Fibroblast of peridontal ligament (primary cell): ENCODE data around the gene CTBP2.

ENCODE experiments used
- DNase-seq: peaks from one replicate; pipeline ENCODE4 v3.0.0-alpha.2; 2010; ENCODE audit errors: extremely low read depth

The CTBP2 gene

DNA sequence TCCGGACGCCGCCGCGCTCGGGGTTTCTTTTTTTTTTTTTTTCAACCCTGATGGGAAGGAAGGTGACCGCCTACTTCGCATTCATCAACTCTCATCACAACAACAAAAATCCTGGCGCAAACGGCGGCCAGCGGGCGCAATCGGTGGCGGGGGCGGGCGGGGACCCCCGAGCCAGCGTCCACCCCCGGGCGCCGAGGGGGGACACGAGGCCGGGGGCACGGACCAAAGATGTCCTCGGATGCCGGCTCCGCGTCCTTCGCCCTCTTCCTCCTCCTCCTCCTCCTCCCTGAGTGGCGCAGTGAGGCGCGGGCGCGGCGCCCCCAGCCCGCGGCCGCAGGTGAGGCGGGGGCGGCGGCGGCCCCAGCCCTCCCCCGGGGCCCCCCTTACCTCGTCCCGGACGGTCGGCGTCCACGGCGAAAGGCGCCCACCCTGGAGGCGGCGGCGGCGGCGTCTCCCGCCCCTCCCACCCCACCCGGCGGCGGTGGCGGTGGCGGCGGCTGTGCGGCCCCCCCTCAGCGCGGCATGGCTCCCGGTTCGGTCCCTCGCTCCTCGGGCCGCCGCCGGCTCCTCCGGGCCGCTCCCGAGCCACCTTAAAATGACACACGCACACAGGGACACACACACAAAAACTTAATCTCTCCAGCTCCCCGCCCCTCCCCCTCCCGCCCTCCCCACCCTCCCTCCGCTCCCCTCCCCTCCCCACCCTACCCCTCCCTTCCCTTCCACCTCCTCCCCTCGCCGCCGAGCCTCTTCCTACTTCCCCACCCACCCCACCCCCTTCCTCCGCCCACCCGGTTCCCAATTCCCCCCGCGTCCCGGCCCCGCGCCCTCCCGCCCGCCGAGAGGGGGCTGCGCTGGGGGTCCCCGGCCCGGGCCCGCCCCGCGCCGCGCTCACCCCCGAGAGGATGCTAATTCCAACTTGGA lies at the start of gene CTBP2:
CTBP2 (minus strand) TSS at position 632 of the 924 bp plus-strand sequence.
- DNase-seq, result no peak

DNA sequence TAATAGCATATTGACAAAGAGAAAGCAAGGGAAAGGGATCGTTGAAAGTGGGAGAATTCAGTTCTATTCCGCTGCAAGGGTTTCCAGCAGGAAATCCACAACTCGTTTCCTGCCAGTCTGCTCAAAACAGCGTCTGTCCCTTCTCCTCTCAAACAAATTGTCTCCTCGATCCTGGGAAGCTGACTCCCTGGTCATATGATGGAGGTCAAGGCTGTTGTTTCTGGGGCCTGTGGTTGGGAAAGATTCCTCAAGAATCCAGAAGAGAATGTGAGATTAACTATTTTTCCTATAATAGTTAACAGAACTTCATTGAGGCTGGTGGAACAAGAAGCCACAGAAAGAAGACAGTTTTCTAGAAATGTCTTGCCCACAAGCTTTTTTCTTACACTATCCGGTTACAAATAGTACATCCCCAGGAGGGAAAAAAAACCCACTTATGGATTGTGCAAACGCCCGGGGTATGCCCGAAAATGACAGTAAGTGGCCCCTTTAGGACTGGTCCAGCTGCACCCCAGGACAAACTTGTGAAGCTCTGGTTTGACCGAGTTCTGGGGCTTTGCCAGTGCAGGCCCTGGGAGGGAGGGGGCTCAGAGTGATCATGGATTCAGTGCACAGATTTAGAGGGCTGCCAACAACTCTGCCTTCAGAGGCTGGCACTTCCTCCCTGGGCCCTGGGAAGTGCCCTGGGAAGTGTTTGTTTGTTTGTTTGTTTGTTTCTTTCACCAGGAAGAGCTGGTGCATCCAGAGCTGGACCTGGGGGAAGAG lies 49.4 kb upstream of the CTBP2 start:
- peak; percentile 74 for DNase-seq

DNA sequence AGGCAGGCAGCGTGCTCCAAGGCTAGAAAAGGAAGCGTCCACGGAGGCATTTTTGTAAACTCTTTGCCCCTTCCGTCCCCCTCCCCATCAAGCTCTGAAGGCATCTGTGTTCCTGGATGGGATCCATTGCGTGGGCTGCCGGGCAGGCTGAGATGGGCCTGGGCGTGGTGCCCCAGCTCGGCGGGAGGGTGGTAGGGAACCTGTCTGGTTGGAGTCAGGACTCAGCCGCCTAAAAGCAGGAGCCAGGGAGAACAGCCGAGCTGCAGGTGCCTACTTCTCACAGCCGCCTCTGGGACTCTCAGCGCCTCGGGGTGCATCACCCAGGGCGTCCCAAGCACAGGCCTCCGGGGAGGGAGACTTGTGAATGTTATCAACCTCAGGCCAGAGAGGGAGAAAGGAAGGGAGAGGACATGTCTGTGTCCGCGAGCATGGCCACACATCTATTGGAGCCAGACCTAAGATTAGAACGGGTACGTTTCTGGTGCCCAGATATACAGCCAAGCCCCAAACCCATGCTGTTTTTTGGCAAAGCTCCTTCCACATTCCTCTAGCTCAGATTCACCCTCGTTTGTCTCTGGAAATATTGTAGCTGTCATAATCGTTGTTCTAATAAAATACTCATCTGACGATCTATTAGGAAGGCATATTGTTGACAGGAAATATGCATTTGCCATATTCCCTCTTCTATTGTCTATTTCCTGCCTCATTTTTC lies 48.6 kb upstream of the CTBP2 start:
- no peak for DNase-seq

DNA sequence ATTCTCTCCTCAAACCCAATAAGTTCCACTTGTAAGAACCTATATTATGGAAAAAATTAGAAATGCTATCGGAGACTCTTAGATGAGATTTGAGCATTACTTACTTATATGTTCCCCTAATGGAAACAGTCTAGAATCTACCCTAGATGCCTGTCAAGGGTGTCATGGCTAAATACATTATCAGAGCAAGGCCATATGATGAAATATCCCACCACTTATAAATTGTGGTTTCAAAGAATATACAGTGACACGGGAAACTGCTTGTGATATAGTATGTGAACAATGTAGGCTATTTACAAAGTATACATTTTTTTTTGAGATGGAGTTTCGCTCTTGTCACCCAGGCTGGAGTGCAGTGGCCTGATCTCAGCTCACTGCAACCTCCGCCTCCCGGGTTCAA lies 46.3 kb upstream of the CTBP2 start:
- DNase-seq, result peak; percentile 25

DNA sequence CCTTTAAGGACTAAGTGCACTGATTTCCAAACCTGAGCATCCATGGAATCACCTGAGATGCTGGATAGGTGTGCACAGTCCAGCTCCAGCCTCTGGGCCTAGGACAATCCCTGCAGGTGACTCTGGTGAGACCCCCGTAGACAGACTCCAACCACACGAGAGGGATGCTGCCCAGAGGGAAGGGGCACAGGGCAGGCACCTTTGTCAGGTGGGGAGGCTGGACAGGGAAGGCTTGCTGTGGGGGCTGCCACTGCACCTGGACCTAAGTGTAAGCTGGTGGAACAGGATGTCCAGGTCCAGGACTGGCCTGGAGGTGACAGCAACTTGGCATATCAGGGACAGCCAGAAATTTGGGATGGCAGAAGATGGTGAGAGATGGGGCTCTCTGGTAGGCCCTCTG lies 45.1 kb upstream of the CTBP2 start:
- DNase-seq, result no peak

DNA sequence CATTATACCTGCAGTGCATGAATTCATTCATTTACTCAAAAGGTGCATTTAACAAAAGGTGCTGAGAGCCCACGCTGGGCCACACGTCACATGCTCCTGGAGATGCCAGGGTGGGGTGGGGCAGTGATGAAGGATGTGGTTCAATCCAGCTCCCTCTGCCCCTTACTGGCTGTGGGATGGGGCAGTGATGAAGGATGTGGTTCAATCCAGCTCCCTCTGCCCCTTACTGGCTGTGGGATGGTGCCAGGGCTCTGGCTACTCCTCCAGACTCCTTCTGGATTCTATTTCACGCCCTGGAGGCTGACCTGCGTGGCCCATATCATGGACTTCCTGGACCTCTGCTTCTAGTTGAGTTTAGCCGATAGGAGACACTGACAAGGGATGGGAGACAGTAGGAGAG lies 44.0 kb upstream of the CTBP2 start:
- DNase-seq, result no peak

DNA sequence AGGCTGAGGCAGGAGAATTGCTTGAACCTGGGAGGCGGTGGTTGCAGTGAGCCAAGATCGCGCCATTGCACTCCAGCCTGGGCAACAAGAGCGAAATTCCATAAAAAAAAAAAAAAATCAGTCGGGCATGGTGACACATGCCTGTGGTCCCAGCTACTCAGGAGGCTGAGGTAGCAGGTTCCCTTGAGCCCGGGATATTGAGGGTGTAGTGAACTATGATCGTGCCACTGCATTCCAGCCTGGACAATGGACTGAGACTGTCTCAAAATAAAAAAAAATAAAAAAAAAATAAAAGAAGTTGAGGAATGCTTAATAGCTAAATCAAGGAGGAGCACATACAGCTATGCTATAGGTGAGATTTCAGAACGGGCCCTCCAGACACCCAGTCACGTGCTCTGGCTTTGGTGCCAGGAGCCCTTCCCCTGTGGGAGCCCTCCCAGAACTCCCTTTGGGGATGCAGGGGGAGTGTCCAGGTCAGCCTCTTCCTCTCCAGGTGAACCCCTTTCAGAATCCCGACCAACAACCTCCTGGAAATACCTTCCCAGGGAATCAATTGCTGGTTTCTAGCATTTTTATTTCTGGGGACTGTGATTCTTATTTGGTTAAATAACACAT lies 42.9 kb upstream of the CTBP2 start:
- no peak for DNase-seq

DNA sequence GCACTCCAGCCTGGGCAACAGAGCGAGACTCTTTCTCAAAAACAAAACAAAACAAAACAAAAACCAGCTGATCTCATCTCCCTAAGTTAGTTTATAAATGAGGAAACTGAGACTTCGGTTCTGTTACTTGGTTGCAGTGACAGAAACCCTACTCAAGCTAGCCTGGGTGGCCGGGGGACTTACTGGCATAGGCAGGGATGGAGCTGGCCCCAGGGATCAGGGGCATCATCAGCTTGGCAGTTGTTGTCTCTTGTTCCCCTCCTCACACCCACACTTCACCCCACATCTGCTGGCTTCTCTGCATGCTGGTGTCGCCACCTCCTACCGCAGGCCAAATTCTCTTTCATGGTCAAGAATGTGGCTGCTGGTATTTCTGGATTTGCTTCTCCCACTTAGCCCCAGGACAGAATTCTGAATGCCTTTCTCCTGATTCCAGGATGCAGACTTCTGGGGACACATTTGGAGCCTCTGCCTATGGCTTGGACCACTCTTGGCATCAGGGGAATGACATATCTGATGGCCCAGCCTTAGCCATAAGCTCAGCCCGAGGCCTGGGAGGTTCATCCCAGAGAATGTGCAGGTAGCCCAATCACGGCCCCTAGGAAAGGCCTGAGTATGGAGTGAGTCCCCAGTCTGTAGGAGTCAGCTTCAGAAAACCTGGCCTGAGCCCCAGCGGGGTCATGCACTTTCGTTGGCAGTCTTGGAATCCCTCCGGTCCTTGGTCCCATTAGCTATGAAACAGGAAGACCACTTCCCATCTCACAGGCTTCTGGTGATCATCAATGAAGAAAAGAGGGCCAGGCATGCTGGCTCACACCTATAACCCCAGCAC lies 41.6 kb upstream of the CTBP2 start:
- DNase-seq, result no peak

DNA sequence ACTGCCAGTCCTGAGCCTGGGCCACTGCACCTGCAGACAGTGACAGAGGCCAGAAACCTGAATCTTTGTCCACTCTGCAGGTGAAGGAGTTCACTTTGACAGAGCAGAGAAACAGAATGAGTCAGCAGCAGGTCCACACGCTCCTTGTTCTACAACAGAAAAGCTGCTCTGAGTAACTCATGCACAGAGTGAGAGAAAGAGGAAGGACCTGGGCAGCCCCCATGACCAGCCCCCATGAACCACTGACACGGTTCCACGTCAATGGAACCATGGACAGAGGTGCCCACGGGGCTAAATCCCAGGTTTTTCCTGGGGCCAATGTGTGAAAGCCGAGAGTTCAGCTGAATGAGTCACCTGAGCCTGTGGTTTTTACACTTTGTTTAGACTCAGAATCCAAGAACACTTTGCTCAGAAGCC lies 40.8 kb upstream of the CTBP2 start:
- no peak for DNase-seq

DNA sequence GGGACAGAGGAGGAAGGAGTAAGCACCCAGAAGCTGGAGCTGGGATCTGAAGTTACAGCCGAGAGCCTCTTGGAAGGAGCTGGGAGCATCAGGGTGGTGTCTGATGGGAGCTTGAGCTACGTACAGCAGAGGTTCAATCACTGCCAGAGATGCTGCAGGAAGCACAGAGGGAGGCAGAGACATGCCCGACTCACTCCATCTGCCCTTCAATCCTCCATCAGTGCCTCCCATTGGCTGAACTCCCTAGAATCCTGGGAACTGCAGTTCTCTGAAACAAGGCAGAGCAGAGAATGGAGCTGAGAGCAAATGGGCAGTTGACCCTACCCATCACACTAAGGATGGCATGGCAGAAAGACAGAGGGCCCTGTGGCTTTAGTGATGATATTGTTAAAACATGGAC lies 40.0 kb upstream of the CTBP2 start:
- DNase-seq, result no peak

DNA sequence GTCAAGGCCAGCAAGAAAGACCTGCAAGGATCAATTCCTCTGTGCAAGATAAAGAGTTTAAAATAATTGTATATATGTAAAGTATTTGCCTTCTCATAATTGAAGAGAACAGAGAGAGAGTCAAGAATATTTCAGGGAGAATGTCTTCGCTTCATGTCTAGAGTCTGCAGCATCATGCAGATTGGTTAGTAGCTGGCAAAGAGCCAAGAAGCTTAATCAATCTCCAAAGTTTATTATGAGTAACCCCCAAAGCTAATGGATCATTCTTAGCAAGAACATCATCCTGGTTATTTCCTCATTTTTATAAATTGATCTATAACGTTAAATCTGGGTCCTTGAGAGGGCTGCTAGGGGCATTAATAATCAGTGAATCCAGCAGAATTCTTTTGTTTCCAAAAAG lies 38.9 kb upstream of the CTBP2 start:
- no peak for DNase-seq

DNA sequence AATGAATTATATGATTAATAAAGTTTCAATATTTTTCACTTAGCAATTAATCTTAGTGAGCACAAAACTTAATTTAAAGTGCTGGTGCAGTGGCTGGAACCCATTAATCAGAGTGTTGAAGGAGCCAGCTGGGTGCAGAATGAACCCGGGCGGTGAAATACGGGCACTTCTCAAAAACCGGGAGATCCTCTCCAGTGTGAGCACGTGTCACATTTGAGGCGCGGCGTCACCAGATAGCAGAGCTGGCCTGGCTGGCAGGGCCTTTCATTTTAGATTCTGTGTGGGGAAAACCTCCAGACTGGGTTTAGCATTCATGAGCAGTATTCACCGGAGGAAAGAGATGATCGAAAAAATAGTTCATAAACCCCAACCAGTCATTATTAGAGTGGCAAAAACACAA lies 34.5 kb upstream of the CTBP2 start:
- DNase-seq, result no peak

DNA sequence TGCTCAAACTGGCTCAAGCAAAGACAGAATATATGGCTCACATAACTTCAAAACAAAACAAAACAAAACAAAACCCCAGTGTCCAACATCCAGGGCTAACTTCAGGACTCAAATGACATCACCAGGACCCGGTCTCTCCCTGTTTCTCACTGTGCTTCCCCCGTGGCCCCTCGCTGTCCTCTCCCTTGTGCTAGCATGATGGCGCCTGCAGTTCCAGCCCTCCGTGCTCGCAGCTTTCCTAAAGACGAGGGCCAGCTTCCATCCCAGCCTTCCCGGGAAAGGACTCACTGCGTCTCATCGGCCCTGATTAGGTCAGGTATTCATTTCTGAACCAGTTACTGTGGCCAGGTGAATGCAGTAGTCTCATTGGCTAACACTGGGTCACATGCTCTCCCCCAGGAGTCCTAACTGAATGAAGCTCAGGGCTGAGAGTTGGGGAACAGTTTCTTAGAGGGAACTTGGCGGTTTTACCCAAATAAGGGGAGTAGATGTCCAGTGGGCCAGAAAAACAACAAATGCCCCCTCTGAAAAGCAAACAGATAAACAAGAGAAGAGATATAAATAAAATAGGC lies 33.0 kb upstream of the CTBP2 start:
- DNase-seq, result no peak

DNA sequence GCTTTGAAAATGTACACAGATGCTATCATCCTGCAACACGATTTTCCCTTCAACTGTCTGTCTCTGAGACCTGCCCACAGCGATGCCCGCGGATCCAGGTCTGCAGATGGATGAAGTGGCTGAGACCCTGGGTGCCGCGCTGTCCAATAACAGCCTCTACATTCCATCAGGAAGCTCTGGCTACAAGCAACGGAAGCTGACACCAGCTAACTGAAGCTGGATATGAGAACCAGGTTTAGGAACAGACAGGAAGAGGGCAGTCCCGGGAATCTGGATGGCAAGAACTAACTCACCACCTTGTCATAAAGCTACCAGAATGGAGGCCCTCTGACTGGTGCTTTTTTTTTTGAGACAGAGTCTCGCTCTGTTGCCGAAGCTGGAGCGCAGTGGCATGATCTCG lies 32.3 kb upstream of the CTBP2 start:
- DNase-seq, result no peak

DNA sequence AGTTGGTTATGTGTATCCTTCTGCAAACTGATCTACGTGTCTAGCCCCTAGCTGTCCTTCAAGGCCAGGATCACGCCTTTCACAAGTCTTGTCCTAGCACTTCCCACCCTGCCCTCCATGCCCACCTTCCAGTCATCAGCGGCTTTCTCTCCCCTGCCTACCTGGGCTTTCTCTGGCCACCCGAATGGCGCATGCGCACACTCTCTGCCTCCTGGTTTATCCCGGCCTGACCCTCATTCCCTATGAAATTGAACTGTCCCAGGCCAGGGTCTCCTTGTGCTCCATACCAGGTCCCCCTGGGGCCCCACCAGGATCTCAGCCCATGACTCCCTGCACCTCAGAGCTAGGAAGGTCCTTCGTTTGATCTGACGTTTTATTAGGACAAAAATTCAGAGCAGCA lies 31.6 kb upstream of the CTBP2 start:
- no peak for DNase-seq

DNA sequence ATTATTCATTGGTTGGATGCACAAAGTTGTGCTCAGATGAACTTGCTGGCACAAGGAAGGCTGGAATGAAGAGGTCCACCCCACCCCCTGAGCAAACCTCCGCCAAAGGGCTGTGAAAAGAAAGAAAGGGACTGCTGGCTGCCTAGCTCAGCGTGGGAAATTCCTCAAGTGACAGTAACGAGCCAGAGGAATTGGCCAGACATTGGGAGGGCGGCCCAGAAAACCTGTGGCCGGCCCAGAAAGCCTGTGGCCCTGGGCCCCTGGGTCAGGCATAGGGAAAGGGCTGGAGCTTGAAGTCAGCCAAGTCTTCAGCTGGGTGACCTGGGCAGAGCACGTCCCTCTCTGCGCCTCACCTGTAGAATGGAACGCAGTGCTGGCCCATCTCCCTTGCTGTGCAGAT lies 30.6 kb upstream of the CTBP2 start:
- DNase-seq, result no peak

DNA sequence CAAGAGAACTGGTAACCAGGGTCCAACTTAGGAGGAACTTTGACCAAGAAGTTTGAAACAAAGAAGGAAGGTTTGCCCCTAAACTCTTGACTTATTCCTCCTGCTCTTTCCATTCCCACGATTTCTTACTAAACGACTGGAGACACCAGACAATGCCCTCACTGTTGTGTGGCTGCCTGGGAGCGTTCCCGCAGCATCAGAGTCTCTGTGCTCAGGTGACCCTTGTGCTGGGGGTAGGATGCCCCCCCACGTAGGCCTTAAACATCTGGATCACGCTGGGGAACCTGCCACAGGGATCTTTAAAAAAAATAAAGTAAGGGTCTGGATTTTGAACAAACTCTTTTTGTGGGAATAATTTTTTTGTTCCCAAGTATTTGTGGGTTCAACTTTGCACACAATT lies 30.1 kb upstream of the CTBP2 start:
- no peak for DNase-seq

DNA sequence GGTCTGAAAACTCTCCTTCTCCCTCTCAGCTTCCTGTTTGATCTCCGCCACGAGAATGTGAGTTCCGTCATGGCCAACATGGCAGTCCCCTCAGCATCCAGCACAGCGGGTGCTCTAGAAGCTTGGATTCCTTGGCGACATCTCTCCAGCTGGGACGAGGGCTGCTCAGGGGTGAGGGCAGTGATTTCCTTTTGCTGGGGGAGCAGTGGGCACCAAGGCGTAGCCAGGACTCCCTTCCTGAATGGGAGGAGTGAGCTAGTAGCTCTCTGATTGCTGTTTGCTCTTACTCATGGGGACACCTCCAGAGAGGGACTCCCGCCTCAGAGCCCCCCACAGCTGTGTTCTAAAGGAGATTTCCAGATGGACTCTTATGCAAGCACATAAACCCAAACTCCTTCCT lies 28.8 kb upstream of the CTBP2 start:
- no peak for DNase-seq

DNA sequence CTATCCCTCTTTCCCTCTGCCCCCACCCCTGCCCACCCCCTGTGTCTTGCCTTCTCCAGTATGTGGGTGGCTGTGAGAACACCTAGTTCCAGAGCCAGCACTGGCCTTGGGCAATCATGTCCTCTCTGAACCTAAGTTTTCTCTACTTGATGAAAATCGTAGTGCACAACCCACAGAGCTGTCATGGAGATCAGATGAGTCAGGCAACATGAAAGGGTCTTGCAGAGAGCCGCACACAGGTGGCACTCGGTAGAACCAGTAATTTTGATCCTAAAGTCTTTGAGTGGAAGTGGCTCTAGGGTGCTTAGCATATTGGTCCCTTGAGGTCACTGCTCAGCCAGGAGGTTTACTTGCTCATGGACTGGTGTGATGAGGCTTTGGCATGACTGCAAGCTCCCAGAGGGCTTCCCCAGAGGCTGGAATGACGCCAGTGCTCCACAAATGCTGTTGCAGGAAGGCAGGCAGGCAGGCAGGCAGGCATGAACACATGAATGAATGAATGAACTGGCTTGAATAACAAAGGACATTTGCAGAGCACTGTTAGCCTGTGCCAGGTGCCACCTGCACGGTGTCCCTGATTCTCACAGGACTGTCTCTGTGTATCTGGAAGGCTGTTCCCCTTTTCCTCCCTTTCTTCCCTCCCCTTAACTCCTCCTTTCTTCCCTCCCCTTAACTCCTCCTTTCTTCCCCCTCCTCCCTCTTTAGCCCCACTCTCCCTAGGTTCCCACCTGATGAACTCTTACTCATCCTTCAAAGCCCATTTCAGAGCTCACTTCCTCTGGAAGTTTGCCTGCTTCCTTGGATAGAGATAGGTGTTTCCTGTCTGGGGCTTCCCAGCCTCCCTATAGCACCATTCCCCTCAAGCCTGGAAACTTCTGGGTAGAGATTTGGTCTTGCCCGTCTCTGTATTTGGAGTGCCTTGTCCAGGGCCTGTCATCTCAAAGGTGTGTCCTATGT lies 27.2 kb upstream of the CTBP2 start:
- no peak for DNase-seq
